ENCODE results near the gene ADGRV1. TPM values are rescaled to one million over a fixed set of nuclear protein-coding genes. Genes with fewer than 3 reads are reported as not detected.
"Not testable (repeated sequence)": the region's sequence is repeated elsewhere in the genome, so short reads cannot be mapped to it uniquely, and the experiment has no call there.

Gene ADGRV1
- total and polyA plus RNA-seq, 2 experiments from 2014 or later: 15.5 to 19.6 TPM

- Histone ChIP-seq H3K27ac (no peak overlapping the region), H3K9me3 (ENCODE audit: low read depth) (no peaks in the 10 kb centered on the region), H3K4me1 (ENCODE audit: low read depth) (no peaks in the 10 kb centered on the region), H3K4me3 (no peak overlapping the region), H3K36me3 (no peaks in the 10 kb centered on the region), H3K27me3 (no peaks in the 10 kb centered on the region)
- no peak for DNase-seq (ENCODE audit: low read depth in 1 of 2, low spot score in 1 of 2)
- no peak for TF ChIP-seq CTCF (IDR thresholded peaks at IDR 0.05; ENCODE audit: low read depth, low read length)
Measured at GRCh38 chr5:90965110-90965685, 406.6 kb downstream of the ADGRV1 start.

DNA sequence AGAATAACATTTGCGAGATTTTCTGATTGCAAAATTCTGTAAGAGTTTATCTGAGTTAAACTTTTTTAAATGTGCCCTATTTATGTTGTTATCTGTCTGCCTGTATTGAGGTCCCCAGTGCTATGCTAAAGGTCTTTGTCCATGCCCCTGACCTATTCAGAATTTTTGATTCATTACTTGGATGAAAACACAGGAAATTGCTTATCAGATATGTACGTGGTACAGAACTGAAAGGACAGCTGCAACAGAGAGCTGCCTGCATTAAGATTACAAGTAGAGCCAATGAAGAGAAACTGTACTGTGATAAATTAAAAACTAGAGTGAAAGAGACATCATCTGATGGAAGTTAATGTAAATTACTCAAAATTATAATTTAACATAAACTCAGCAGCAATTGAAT lies 408.8 kb downstream of the ADGRV1 start:
- no peaks in the 10 kb centered on the region for H3K9me3 ChIP-seq (ENCODE audit: low read depth)
- TF ChIP-seq CTCF (IDR thresholded peaks at IDR 0.05; ENCODE audit: low read depth, low read length): no peak
- H3K4me3 ChIP-seq: no peak overlapping the region
- H3K27ac ChIP-seq: no peak overlapping the region
- H3K4me1 ChIP-seq (ENCODE audit: low read depth): no peaks in the 10 kb centered on the region
- DNase-seq (ENCODE audit: low read depth in 1 of 2, low spot score in 1 of 2): peak in 1 of 2 donors; percentile 27
- no peaks in the 10 kb centered on the region for H3K27me3 ChIP-seq
- H3K36me3 ChIP-seq: no peaks in the 10 kb centered on the region

DNA sequence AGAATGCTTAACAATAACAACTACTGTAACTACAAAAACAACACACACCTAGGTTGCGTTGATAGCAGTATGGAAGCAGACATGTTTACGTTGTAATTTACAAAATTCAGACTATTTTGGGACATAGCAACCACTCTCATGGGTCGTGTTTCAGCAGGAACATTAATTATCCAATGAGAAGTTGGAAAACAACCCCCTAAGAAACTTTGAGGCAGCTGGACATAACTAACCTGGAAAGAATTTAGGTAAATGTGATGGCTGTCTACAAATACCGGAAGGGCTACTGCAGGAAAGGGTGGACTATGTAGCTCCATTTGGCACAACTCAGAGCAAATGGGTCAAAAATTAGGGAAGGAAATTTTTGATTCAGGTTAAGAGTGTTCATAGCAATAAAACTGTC lies 409.3 kb downstream of the ADGRV1 start:
- H3K27me3 ChIP-seq: no peaks in the 10 kb centered on the region
- no peak overlapping the region for H3K4me3 ChIP-seq
- H3K9me3 ChIP-seq (ENCODE audit: low read depth): no peaks in the 10 kb centered on the region
- H3K36me3 ChIP-seq: no peaks in the 10 kb centered on the region
- H3K4me1 ChIP-seq (ENCODE audit: low read depth): no peaks in the 10 kb centered on the region
- no peak overlapping the region for H3K27ac ChIP-seq
- no peak for TF ChIP-seq CTCF (IDR thresholded peaks at IDR 0.05; ENCODE audit: low read depth, low read length)
- no peak for DNase-seq (ENCODE audit: low read depth in 1 of 2, low spot score in 1 of 2)

GRCh38 chr5:90968319-90968718 lies 409.7 kb downstream of the ADGRV1 start:
- no peaks in the 10 kb centered on the region for H3K27me3 ChIP-seq
- no peaks in the 10 kb centered on the region for H3K9me3 ChIP-seq (ENCODE audit: low read depth)
- H3K4me1 ChIP-seq (ENCODE audit: low read depth): no peaks in the 10 kb centered on the region
- no peak overlapping the region for H3K4me3 ChIP-seq
- DNase-seq (ENCODE audit: low read depth in 1 of 2, low spot score in 1 of 2): peak in 1 of 2 donors; percentile 47
- no peak overlapping the region for H3K27ac ChIP-seq
- TF ChIP-seq CTCF (IDR thresholded peaks at IDR 0.05; ENCODE audit: low read depth, low read length): no peak
- no peaks in the 10 kb centered on the region for H3K36me3 ChIP-seq

DNA sequence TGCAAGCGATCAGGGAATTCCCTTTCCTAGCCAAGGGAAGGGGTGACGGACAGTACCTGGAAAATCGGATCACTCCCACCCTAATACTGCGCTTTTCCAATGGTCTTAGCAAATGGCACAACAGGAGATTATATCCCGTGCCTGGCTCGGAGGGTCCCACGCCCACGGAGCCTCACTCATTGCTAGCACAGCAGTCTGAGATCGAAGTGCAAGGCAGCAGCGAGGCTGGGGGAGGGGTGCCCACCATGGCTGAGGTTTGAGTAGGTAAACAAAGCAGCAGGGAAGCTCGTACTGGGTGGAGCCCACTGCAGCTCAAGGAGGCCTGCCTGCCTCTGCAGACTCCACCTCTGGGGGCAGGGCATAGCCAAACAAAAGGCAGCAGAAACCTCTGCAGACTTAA lies 411.3 kb downstream of the ADGRV1 start:
- not testable (repeated sequence) for H3K27me3 ChIP-seq; H3K36me3 ChIP-seq; H3K4me1 ChIP-seq (ENCODE audit: low read depth); H3K4me3 ChIP-seq; DNase-seq (ENCODE audit: low read depth in 1 of 2, low spot score in 1 of 2); H3K27ac ChIP-seq; H3K9me3 ChIP-seq (ENCODE audit: low read depth)

- no peak for TF ChIP-seq CTCF (IDR thresholded peaks at IDR 0.05; ENCODE audit: low read depth, low read length)
- DNase-seq (ENCODE audit: low read depth in 1 of 2, low spot score in 1 of 2): no peak
Measured at GRCh38 chr5:90981177-90981576, 422.6 kb downstream of the ADGRV1 start.

More at GRCh38 chr5:90981177-90981576, 422.6 kb downstream of the ADGRV1 start:
- Histone ChIP-seq H3K4me3 (no peak overlapping the region), H3K4me1 (ENCODE audit: low read depth) (peaks cover 9% of the 10 kb centered on the region), H3K27me3 (no peaks in the 10 kb centered on the region), H3K36me3 (no peaks in the 10 kb centered on the region), H3K9me3 (ENCODE audit: low read depth) (no peaks in the 10 kb centered on the region), H3K27ac (no peak overlapping the region)
